Transverse colon (tissue), 4 donors: ENCODE measurements around the gene PTPRB.

Experiments
- CTCF ChIP-seq, 5 experiments: fragments of 200-600 bp in 3 of 5; fragments of 450-650 bp in 2 of 5; sonication (generic) in 3 of 5; IDR thresholded peaks; 1 replicate in 2 of 5; 2 replicates in 3 of 5; pipeline ENCODE4 v1.5.1; 2016 to 2017; ENCODE audit warnings: antibody characterized with exemption in 5 of 5, inconsistent platforms in 3 of 5, mild to moderate bottlenecking in 2 of 5, moderate library complexity in 1 of 5
- EP300 ChIP-seq: sonication (generic); formaldehyde crosslinking; IDR thresholded peaks from one replicate; pipeline ENCODE4 v1.6.1; 2017; ENCODE audit warnings: antibody characterized with exemption, low read depth
- POLR2A ChIP-seq: fragments of 450-650 bp; IDR thresholded peaks from one replicate; pipeline ENCODE4 v1.6.1; 2016; ENCODE audit warnings: antibody characterized with exemption, mild to moderate bottlenecking, moderate library complexity
- POLR2AphosphoS5 ChIP-seq, 3 donors: sonication (generic); formaldehyde crosslinking; IDR thresholded peaks; one replicate each; pipeline ENCODE4 v1.6.1; 2016; ENCODE audit warnings: antibody characterized with exemption in 3 of 3

DNA sequence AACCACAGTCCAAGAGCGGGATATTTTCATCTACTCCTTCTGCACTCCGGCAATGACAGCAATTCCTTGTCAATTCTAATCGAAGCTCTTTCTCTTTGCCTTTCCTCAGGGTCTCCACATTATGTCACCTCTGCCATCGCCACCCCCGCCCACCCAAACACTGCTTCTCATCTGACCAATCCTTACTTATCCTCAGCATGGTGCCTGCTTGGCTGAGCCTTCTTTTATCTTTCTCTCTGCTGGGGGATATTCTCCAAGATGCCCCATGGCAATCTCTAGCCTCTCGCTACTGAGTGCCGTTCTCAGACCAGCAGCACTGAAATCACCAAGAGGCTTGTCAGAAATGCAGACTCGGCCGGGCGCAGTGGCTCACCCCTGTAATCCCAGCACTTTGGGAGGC lies 100.6 kb downstream of the PTPRB start:
- no peak for TF ChIP-seq CTCF (IDR thresholded peaks at IDR 0.05)
- TF ChIP-seq POLR2AphosphoS5 (IDR thresholded peaks at IDR 0.05) = no peak
- TF ChIP-seq POLR2A = no peak
- TF ChIP-seq EP300 = no peak
